Bronchial epithelial cell (primary cell): ENCODE measurements around the gene SRSF7. TPM values are rescaled to one million over a fixed set of nuclear protein-coding genes. Genes with fewer than 3 reads are reported as not detected.

ENCODE experiments used
- DNase-seq: peaks from one replicate; pipeline ENCODE4 v3.0.0-alpha.2; 2010; ENCODE audit warnings: low read depth
- FAIRE-seq: peaks from 2 replicates; lab custom pipeline; 2011; peaks lifted over from hg19 to GRCh38; lab: Jason Lieb, UNC
- H3K27me3 ChIP-seq: 2 replicates; pipeline ENCODE4 v1.5.1; 2011; ENCODE audit warnings: low read length; ENCODE audit not compliant: control insufficient read depth, insufficient read depth
- H3K36me3 ChIP-seq: 2 replicates; pipeline ENCODE4 v1.5.1; 2011; ENCODE audit warnings: low read length; ENCODE audit not compliant: control insufficient read depth, insufficient read depth
- H3K4me3 ChIP-seq: 2 replicates; pipeline ENCODE4 v1.5.1; 2011; ENCODE audit warnings: mild to moderate bottlenecking, low read depth, low read length, control low read depth
- CTCF ChIP-seq: IDR thresholded peaks from 2 replicates; pipeline ENCODE4 v1.5.1; 2011; ENCODE audit warnings: mild to moderate bottlenecking, moderate library complexity, low read length, control low read depth, inconsistent platforms; ENCODE audit not compliant: insufficient read depth, severe bottlenecking
- total RNA-seq: library from RNA; depleted of rRNA; stranded (reverse); fragments of >200 nt; gene quantifications from 2 replicates; pipeline ENCODE4 v1.2.1, GENCODE V29; 2014

SRSF7 gene
- total RNA-seq, 1 donor from 2014 or later = 120 TPM

GRCh38 chr2:38751596-38752410 lies 642 bp upstream of the SRSF7 start:
- no peak for DNase-seq
- FAIRE-seq = no peak
- TF ChIP-seq CTCF = no peak
- peaks cover 16% of the 10 kb centered on the region for H3K36me3 ChIP-seq
- H3K4me3 ChIP-seq = peak overlapping the region; percentile 91
- no peaks in the 10 kb centered on the region for H3K27me3 ChIP-seq

DNA sequence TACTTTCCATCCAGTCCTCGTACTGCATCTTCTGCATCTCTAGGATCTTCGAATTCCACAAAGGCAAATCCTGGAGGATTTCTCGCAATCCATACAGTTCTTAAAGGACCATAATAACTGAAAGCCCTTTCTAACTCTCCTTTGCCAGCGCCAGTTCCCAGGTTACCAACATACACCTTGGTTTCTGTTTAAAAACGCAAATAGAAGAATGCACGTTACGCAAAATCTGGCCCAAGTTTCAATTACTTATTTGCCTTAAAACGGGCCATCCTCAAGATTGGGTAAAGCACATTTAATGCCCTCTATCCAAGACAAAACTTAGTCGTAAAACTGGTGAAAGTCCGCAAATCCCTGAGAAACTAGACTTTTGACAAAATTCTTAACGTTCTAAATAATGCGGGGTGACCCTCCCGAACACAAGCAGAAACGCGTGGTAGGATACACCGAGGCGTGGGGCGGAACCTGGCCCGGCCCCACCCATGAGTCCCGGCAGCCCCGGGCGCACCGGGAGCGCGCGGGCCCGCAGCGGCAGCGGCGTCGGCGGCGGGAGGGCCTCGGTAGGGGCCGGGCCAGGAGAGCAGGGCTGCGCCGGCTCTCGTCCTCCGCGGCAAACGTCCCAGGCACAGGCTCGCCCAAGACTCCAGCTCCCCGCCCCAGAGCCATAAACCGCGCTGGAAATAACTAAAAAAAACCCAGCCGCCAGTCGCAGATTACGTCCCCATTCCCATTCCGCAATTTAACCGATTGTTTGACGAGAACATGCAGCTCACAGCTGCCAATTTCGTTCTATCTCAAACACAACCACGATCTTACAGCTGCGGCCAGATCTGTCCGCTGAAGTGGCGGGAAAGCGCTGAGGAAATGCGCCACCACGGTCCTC lies 910 bp downstream of the SRSF7 start:
- H3K36me3 ChIP-seq = peaks cover 19% of the 10 kb centered on the region
- no peak for DNase-seq
- FAIRE-seq = no peak
- no peaks in the 10 kb centered on the region for H3K27me3 ChIP-seq
- no peak for TF ChIP-seq CTCF
- H3K4me3 ChIP-seq = peak overlapping the region; percentile 91

DNA sequence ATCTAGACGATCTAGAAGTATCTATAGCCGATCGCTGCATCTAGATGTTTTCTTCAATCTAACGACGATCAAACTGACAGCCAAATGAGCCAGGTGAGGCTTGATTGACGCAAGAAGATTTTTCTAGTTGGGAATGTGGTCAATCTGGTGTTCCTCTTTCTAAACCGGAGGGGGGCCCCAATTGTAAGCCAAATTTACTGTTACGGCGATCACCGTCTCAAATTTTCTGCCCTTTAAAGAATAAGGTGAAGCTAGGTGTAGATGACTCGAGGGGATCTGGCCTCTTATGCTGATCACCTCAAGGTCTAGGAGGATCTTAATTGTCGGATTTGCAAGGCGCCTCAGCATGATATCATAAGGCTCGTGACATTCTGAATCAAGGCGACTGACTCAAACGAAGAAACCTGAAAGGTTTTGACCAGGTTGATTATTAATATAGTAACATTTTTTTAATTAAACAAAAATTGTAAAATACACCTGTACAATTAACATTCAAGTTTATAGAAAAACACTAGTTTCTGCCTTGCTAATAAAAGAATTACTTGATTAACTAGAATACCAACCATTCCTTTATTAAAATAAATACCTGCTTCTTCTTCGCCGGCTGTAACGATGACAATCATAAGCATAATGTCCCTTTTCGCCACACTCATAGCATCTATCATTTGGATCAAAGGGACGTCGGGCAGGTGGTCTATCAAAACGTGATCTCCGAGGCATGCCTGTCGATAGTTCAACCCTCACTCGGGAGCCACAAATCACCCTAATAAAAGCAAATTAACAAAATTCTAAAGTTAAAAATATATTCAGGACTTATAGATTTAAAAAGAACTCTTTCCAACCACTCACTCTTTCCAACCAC lies 2.0 kb downstream of the SRSF7 start:
- Histone ChIP-seq H3K27me3 (no peaks in the 10 kb centered on the region), H3K4me3 (peak overlapping the region; percentile 91), H3K36me3 (peaks cover 20% of the 10 kb centered on the region)
- DNase-seq = peak; percentile 44
- no peak for TF ChIP-seq CTCF
- no peak for FAIRE-seq

DNA sequence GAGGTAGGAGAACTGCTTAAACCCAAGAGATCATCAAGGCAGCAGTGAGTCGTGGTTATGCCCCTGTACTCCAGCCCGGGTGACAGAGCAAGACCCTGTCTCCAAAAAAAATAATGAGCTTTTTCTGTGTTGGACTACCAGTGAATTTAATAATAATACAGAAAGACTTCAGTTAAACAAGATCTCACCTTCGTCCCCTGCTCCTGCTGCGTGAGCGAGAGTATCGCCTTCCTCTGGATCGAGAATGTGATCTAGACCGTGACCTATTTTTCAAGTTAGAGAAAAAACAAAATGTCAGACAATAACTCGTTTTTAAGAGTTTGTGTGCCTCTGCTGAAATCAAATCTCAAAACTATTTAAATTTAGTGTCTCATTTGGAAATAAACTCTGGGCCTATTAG lies 2.8 kb downstream of the SRSF7 start:
- FAIRE-seq (no peak), DNase-seq (no peak)
- Histone ChIP-seq H3K4me3 (no peak overlapping the region), H3K36me3 (peaks cover 20% of the 10 kb centered on the region), H3K27me3 (no peaks in the 10 kb centered on the region)
- TF ChIP-seq CTCF = no peak

DNA sequence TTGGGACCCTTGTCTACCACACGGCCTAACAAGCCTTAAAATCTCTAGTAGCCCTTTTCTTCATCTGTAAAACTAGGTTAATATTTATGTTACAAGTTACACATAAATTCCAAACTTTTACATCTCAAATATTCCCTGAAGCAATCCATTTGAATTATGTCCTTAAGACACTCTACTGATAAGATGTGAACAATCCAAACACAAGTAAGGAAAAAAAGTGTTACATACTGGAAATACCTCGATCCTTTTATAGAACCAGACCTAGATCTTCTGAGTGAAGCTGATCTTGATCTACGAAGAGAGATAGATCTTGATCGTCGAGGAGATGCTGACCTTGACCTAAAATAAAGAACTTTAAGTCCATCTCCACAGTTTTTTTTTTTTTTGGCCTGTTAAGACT lies 3.3 kb downstream of the SRSF7 start:
- H3K36me3 ChIP-seq = peaks cover 20% of the 10 kb centered on the region
- no peak for FAIRE-seq
- no peak for DNase-seq
- H3K4me3 ChIP-seq = no peak overlapping the region
- TF ChIP-seq CTCF = no peak
- no peaks in the 10 kb centered on the region for H3K27me3 ChIP-seq
